Measurements from ENCODE around the gene AKAP6.
A peak's percentile ranks its signal among the peaks of the same experiment; 100 is the strongest.

Gene AKAP6

DNA sequence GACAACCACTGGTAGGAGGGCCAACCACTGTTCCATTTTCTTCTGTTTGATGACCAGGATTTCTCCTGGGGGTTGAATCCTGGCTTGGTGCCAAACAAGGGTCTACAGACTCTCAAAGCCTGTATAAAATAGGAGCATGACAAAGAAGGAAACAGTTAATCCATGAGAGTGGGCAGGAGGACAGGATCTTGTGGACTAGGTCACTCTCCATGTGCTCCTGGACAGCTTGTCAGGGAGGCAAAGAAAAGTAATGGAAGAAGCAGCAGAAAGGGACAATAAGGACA lies 243.7 kb downstream of the AKAP6 start:
- Histone ChIP-seq H3K27ac (no peak overlapping the region), H3K27me3 (ENCODE audit: insufficient read depth, low read depth) (no peaks in the 10 kb centered on the region), H3K79me2 (ENCODE audit: insufficient read depth, low read depth) (no peaks in the 10 kb centered on the region), H4K20me1 (ENCODE audit: insufficient read depth) (no peaks in the 10 kb centered on the region), H3K9ac (no peak overlapping the region), H3K4me2 (no peak overlapping the region), H3K4me3 (IDR thresholded peaks at IDR 0.05; ENCODE audit: insufficient read depth, low read depth, low read length) (no peak overlapping the region), H2AFZ (ENCODE audit: low read depth) (no peak overlapping the region), H3K36me3 (ENCODE audit: insufficient read depth) (no peaks in the 10 kb centered on the region), H3K4me1 (ENCODE audit: low read depth, poor library complexity, severe bottlenecking) (no peaks in the 10 kb centered on the region)
- TF ChIP-seq, protein P1, sequence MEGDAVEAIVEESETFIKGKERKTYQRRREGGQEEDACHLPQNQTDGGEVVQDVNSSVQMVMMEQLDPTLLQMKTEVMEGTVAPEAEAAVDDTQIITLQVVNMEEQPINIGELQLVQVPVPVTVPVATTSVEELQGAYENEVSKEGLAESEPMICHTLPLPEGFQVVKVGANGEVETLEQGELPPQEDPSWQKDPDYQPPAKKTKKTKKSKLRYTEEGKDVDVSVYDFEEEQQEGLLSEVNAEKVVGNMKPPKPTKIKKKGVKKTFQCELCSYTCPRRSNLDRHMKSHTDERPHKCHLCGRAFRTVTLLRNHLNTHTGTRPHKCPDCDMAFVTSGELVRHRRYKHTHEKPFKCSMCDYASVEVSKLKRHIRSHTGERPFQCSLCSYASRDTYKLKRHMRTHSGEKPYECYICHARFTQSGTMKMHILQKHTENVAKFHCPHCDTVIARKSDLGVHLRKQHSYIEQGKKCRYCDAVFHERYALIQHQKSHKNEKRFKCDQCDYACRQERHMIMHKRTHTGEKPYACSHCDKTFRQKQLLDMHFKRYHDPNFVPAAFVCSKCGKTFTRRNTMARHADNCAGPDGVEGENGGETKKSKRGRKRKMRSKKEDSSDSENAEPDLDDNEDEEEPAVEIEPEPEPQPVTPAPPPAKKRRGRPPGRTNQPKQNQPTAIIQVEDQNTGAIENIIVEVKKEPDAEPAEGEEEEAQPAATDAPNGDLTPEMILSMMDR (conservative IDR thresholded peaks at IDR 0.05; ENCODE audit: low read depth, low read length): no peak

DNA sequence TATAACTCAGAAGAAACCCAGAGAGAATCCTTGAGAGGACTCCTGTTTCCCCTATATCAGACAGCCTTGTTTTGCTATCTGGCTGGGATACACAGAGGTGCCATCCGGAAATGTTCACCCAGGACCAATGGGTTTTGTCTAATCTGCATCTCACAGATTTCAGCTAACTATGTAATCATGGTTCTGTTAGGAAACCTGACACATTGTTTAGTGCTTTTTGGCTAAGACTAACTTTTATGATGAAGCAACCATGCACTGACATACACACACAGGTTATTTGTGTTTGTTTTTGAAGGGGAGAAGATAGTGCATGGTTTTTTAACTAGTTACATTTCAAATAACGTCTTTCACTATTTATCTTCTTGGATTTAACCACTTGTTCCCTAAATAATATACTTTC lies 245.2 kb downstream of the AKAP6 start:
- no peaks in the 10 kb centered on the region for H3K4me1 ChIP-seq (ENCODE audit: low read depth, poor library complexity, severe bottlenecking)
- H3K4me2 ChIP-seq: no peak overlapping the region
- no peaks in the 10 kb centered on the region for H3K79me2 ChIP-seq (ENCODE audit: insufficient read depth, low read depth)
- no peak overlapping the region for H3K27ac ChIP-seq
- H3K4me3 ChIP-seq (IDR thresholded peaks at IDR 0.05; ENCODE audit: insufficient read depth, low read depth, low read length): no peak overlapping the region
- H4K20me1 ChIP-seq (ENCODE audit: insufficient read depth): no peaks in the 10 kb centered on the region
- no peaks in the 10 kb centered on the region for H3K36me3 ChIP-seq (ENCODE audit: insufficient read depth)
- TF ChIP-seq, protein P1 (conservative IDR thresholded peaks at IDR 0.05; ENCODE audit: low read depth, low read length): no peak
- no peak overlapping the region for H3K9ac ChIP-seq
- H3K27me3 ChIP-seq (ENCODE audit: insufficient read depth, low read depth): no peaks in the 10 kb centered on the region
- no peak overlapping the region for H2AFZ ChIP-seq (ENCODE audit: low read depth)

- H4K20me1 ChIP-seq (ENCODE audit: insufficient read depth): no peaks in the 10 kb centered on the region
- H3K4me2 ChIP-seq: no peak overlapping the region
- no peak overlapping the region for H2AFZ ChIP-seq (ENCODE audit: low read depth)
- TF ChIP-seq, protein P1 (conservative IDR thresholded peaks at IDR 0.05; ENCODE audit: low read depth, low read length): peak; percentile 83
- no peaks in the 10 kb centered on the region for H3K27me3 ChIP-seq (ENCODE audit: insufficient read depth, low read depth)
- no peak overlapping the region for H3K9ac ChIP-seq
- no peaks in the 10 kb centered on the region for H3K36me3 ChIP-seq (ENCODE audit: insufficient read depth)
- H3K79me2 ChIP-seq (ENCODE audit: insufficient read depth, low read depth): no peaks in the 10 kb centered on the region
- no peaks in the 10 kb centered on the region for H3K4me1 ChIP-seq (ENCODE audit: low read depth, poor library complexity, severe bottlenecking)
- no peak overlapping the region for H3K27ac ChIP-seq
- no peak overlapping the region for H3K4me3 ChIP-seq (IDR thresholded peaks at IDR 0.05; ENCODE audit: insufficient read depth, low read depth, low read length)
These were observed 247.1 kb downstream of the AKAP6 start for GRCh38 chr14:32576088-32576795.

GRCh38 chr14:32576977-32577376 lies 247.9 kb downstream of the AKAP6 start:
- H3K9ac ChIP-seq: no peak overlapping the region

More at GRCh38 chr14:32576977-32577376, 247.9 kb downstream of the AKAP6 start:
- H3K4me2 ChIP-seq: no peak overlapping the region
- no peak overlapping the region for H3K27ac ChIP-seq
- no peaks in the 10 kb centered on the region for H3K36me3 ChIP-seq (ENCODE audit: insufficient read depth)
- H3K4me3 ChIP-seq (IDR thresholded peaks at IDR 0.05; ENCODE audit: insufficient read depth, low read depth, low read length): no peak overlapping the region
- H3K4me1 ChIP-seq (ENCODE audit: low read depth, poor library complexity, severe bottlenecking): no peaks in the 10 kb centered on the region
- TF ChIP-seq, protein P1 (conservative IDR thresholded peaks at IDR 0.05; ENCODE audit: low read depth, low read length): no peak
- H2AFZ ChIP-seq (ENCODE audit: low read depth): no peak overlapping the region
- no peaks in the 10 kb centered on the region for H4K20me1 ChIP-seq (ENCODE audit: insufficient read depth)
- H3K27me3 ChIP-seq (ENCODE audit: insufficient read depth, low read depth): no peaks in the 10 kb centered on the region
- H3K79me2 ChIP-seq (ENCODE audit: insufficient read depth, low read depth): no peaks in the 10 kb centered on the region

All from KMS-11 (cell line).